ENCODE data around the gene ABHD4.

ABHD4 gene

GRCh38 chr14:22567437-22567836 is 30.7 kb upstream of the ABHD4 start:
- Histone ChIP-seq H2BK5ac (ENCODE audit: low read length) (no peak overlapping the region), H2BK12ac (ENCODE audit: low read length) (no peak overlapping the region), H2AK5ac (ENCODE audit: low read depth, low read length) (no peak overlapping the region), H3K9me3 (replicated peaks in 1 of 2; ENCODE audit: control insufficient read depth in 2 of 2, insufficient read depth in 1 of 2, low read depth in 1 of 2, low read length in 2 of 2) (no peaks in the 10 kb centered on the region), H3K23ac (ENCODE audit: low read depth, low read length, poor library complexity) (no peak overlapping the region), H3K27ac (replicated peaks; ENCODE audit: low read length) (no peak overlapping the region), H4K91ac (ENCODE audit: low read depth, low read length, poor library complexity) (no peak overlapping the region), H3K14ac (ENCODE audit: low read length) (no peak overlapping the region), H2AFZ (ENCODE audit: low read length) (no peak overlapping the region), H3K36me3 (replicated peaks in 1 of 2; ENCODE audit: control insufficient read depth in 2 of 2, insufficient read depth in 2 of 2, low read length in 2 of 2) (peaks cover 8 to 89% of the 10 kb centered on the region in 2 donors), H3K4me1 (ENCODE audit: control insufficient read depth in 2 of 2, insufficient read depth in 1 of 2, low read depth in 1 of 2, low read length in 2 of 2) (peaks cover 0 to 3% of the 10 kb centered on the region in 2 donors), H2BK120ac (ENCODE audit: low read depth, low read length) (no peak overlapping the region), H3K9ac (ENCODE audit: low read depth, low read length, poor library complexity) (no peak overlapping the region), H3K4me3 (ENCODE audit: low read length in 2 of 2) (no peak overlapping the region), H3K79me1 (ENCODE audit: low read depth, low read length) (no peaks in the 10 kb centered on the region), H3K27me3 (ENCODE audit: control insufficient read depth in 3 of 3, insufficient read depth in 3 of 3, low read depth in 1 of 3, low read length in 3 of 3) (no peaks in the 10 kb centered on the region), H3K18ac (ENCODE audit: low read length) (no peak overlapping the region), H3K4ac (ENCODE audit: low read length) (no peak overlapping the region), H2BK15ac (ENCODE audit: low read length) (no peak overlapping the region), H3K4me2 (ENCODE audit: insufficient read depth, low read length, poor library complexity, severe bottlenecking) (no peak overlapping the region), H4K8ac (ENCODE audit: low read depth, low read length) (no peak overlapping the region)
- WGBS, 2 donors (ENCODE audit: extremely low coverage in 2 of 2, insufficient read length in 2 of 2, insufficient replicate concordance in 1 of 2): no CpG with 5 or more reads among the region's 1 CpG
- DNase-seq (ENCODE audit: low spot score): no peak

- Histone ChIP-seq H3K4me2 (ENCODE audit: insufficient read depth, low read length, poor library complexity, severe bottlenecking) (no peak overlapping the region), H4K8ac (ENCODE audit: low read depth, low read length) (no peak overlapping the region), H3K36me3 (replicated peaks in 1 of 2; ENCODE audit: control insufficient read depth in 2 of 2, insufficient read depth in 2 of 2, low read length in 2 of 2) (peaks cover 11 to 92% of the 10 kb centered on the region in 2 donors), H2AFZ (ENCODE audit: low read length) (no peak overlapping the region), H3K4me1 (ENCODE audit: control insufficient read depth in 2 of 2, insufficient read depth in 1 of 2, low read depth in 1 of 2, low read length in 2 of 2) (peaks cover 0 to 3% of the 10 kb centered on the region in 2 donors), H2BK120ac (ENCODE audit: low read depth, low read length) (no peak overlapping the region), H4K91ac (ENCODE audit: low read depth, low read length, poor library complexity) (no peak overlapping the region), H3K4ac (ENCODE audit: low read length) (no peak overlapping the region), H3K27me3 (ENCODE audit: control insufficient read depth in 3 of 3, insufficient read depth in 3 of 3, low read depth in 1 of 3, low read length in 3 of 3) (no peaks in the 10 kb centered on the region), H3K4me3 (ENCODE audit: low read length in 2 of 2) (no peak overlapping the region), H3K18ac (ENCODE audit: low read length) (no peak overlapping the region), H2BK15ac (ENCODE audit: low read length) (no peak overlapping the region), H3K79me1 (ENCODE audit: low read depth, low read length) (no peaks in the 10 kb centered on the region), H2BK5ac (ENCODE audit: low read length) (no peak overlapping the region), H3K14ac (ENCODE audit: low read length) (no peak overlapping the region), H3K27ac (replicated peaks; ENCODE audit: low read length) (no peak overlapping the region), H3K9ac (ENCODE audit: low read depth, low read length, poor library complexity) (no peak overlapping the region), H2AK5ac (ENCODE audit: low read depth, low read length) (no peak overlapping the region), H3K23ac (ENCODE audit: low read depth, low read length, poor library complexity) (no peak overlapping the region), H3K9me3 (replicated peaks in 1 of 2; ENCODE audit: control insufficient read depth in 2 of 2, insufficient read depth in 1 of 2, low read depth in 1 of 2, low read length in 2 of 2) (no peaks in the 10 kb centered on the region), H2BK12ac (ENCODE audit: low read length) (no peak overlapping the region)
- WGBS, 2 donors (ENCODE audit: extremely low coverage in 2 of 2, insufficient read length in 2 of 2, insufficient replicate concordance in 1 of 2): no CpG with 5 or more reads among the region's 6 CpGs
- no peak for DNase-seq (ENCODE audit: low spot score)
Observed at GRCh38 chr14:22569106-22569736, 28.9 kb upstream of the ABHD4 start.

- no peak overlapping the region for H3K14ac ChIP-seq (ENCODE audit: low read length)
- peaks cover 11 to 92% of the 10 kb centered on the region in 2 donors for H3K36me3 ChIP-seq (replicated peaks in 1 of 2; ENCODE audit: control insufficient read depth in 2 of 2, insufficient read depth in 2 of 2, low read length in 2 of 2)
- peaks cover 0 to 3% of the 10 kb centered on the region in 2 donors for H3K4me1 ChIP-seq (ENCODE audit: control insufficient read depth in 2 of 2, insufficient read depth in 1 of 2, low read depth in 1 of 2, low read length in 2 of 2)
- H2AK5ac ChIP-seq (ENCODE audit: low read depth, low read length): no peak overlapping the region
- no peak overlapping the region for H2BK5ac ChIP-seq (ENCODE audit: low read length)
- no peak overlapping the region for H4K8ac ChIP-seq (ENCODE audit: low read depth, low read length)
- H3K4me3 ChIP-seq (ENCODE audit: low read length in 2 of 2): no peak overlapping the region
- DNase-seq (ENCODE audit: low spot score): no peak
- H4K91ac ChIP-seq (ENCODE audit: low read depth, low read length, poor library complexity): no peak overlapping the region
- WGBS, 2 donors (ENCODE audit: extremely low coverage in 2 of 2, insufficient read length in 2 of 2, insufficient replicate concordance in 1 of 2): no CpG with 5 or more reads among the region's 3 CpGs
- H3K9ac ChIP-seq (ENCODE audit: low read depth, low read length, poor library complexity): no peak overlapping the region
- H3K18ac ChIP-seq (ENCODE audit: low read length): no peak overlapping the region
- no peak overlapping the region for H2BK120ac ChIP-seq (ENCODE audit: low read depth, low read length)
- no peak overlapping the region for H3K27ac ChIP-seq (replicated peaks; ENCODE audit: low read length)
- no peak overlapping the region for H3K23ac ChIP-seq (ENCODE audit: low read depth, low read length, poor library complexity)
- no peaks in the 10 kb centered on the region for H3K9me3 ChIP-seq (replicated peaks in 1 of 2; ENCODE audit: control insufficient read depth in 2 of 2, insufficient read depth in 1 of 2, low read depth in 1 of 2, low read length in 2 of 2)
- H3K27me3 ChIP-seq (ENCODE audit: control insufficient read depth in 3 of 3, insufficient read depth in 3 of 3, low read depth in 1 of 3, low read length in 3 of 3): no peaks in the 10 kb centered on the region
- H3K4me2 ChIP-seq (ENCODE audit: insufficient read depth, low read length, poor library complexity, severe bottlenecking): no peak overlapping the region
- no peak overlapping the region for H3K4ac ChIP-seq (ENCODE audit: low read length)
- H2BK15ac ChIP-seq (ENCODE audit: low read length): no peak overlapping the region
- no peak overlapping the region for H2AFZ ChIP-seq (ENCODE audit: low read length)
- no peaks in the 10 kb centered on the region for H3K79me1 ChIP-seq (ENCODE audit: low read depth, low read length)
- no peak overlapping the region for H2BK12ac ChIP-seq (ENCODE audit: low read length)
Observed at GRCh38 chr14:22569737-22570131, 28.4 kb upstream of the ABHD4 start.

GRCh38 chr14:22570132-22570949 is 27.8 kb upstream of the ABHD4 start:
- Histone ChIP-seq H3K14ac (ENCODE audit: low read length) (no peak overlapping the region), H3K79me1 (ENCODE audit: low read depth, low read length) (no peaks in the 10 kb centered on the region), H3K4me3 (ENCODE audit: low read length in 2 of 2) (no peak overlapping the region), H2BK5ac (ENCODE audit: low read length) (no peak overlapping the region), H4K91ac (ENCODE audit: low read depth, low read length, poor library complexity) (no peak overlapping the region), H2BK12ac (ENCODE audit: low read length) (no peak overlapping the region), H3K27ac (replicated peaks; ENCODE audit: low read length) (peak overlapping the region; percentile 41), H3K9ac (ENCODE audit: low read depth, low read length, poor library complexity) (no peak overlapping the region), H3K4me2 (ENCODE audit: insufficient read depth, low read length, poor library complexity, severe bottlenecking) (no peak overlapping the region), H2AK5ac (ENCODE audit: low read depth, low read length) (no peak overlapping the region), H3K23ac (ENCODE audit: low read depth, low read length, poor library complexity) (no peak overlapping the region), H3K18ac (ENCODE audit: low read length) (no peak overlapping the region), H3K4me1 (ENCODE audit: control insufficient read depth in 2 of 2, insufficient read depth in 1 of 2, low read depth in 1 of 2, low read length in 2 of 2) (peaks cover 0 to 3% of the 10 kb centered on the region in 2 donors), H3K4ac (ENCODE audit: low read length) (no peak overlapping the region), H3K9me3 (replicated peaks in 1 of 2; ENCODE audit: control insufficient read depth in 2 of 2, insufficient read depth in 1 of 2, low read depth in 1 of 2, low read length in 2 of 2) (no peaks in the 10 kb centered on the region), H3K36me3 (replicated peaks in 1 of 2; ENCODE audit: control insufficient read depth in 2 of 2, insufficient read depth in 2 of 2, low read length in 2 of 2) (peaks cover 15 to 92% of the 10 kb centered on the region in 2 donors), H2AFZ (ENCODE audit: low read length) (no peak overlapping the region), H2BK15ac (ENCODE audit: low read length) (no peak overlapping the region), H3K27me3 (ENCODE audit: control insufficient read depth in 3 of 3, insufficient read depth in 3 of 3, low read depth in 1 of 3, low read length in 3 of 3) (no peaks in the 10 kb centered on the region), H4K8ac (ENCODE audit: low read depth, low read length) (no peak overlapping the region), H2BK120ac (ENCODE audit: low read depth, low read length) (no peak overlapping the region)
- WGBS, 2 donors (ENCODE audit: extremely low coverage in 2 of 2, insufficient read length in 2 of 2, insufficient replicate concordance in 1 of 2): no CpG with 5 or more reads among the region's 8 CpGs
- DNase-seq (ENCODE audit: low spot score): peak; percentile 91

Data from neuronal stem cell (in vitro differentiated cells).